ENCODE measurements around the gene SRGAP3. TPM values are rescaled to one million over a fixed set of nuclear protein-coding genes. Genes with fewer than 3 reads are reported as not detected.

Gene SRGAP3
- total and polyA plus RNA-seq, 2 experiments from 2014 or later, result 6.0 to 15.7 TPM

GRCh38 chr3:8997151-8997550 lies 252.3 kb downstream of the SRGAP3 start:
- H3K4me1 ChIP-seq (ENCODE audit: low read depth), result no peaks in the 10 kb centered on the region
- no peak overlapping the region for H3K27ac ChIP-seq
- no peaks in the 10 kb centered on the region for H3K27me3 ChIP-seq
- no peak overlapping the region for H3K4me3 ChIP-seq
- no peaks in the 10 kb centered on the region for H3K36me3 ChIP-seq
- DNase-seq (ENCODE audit: low read depth in 1 of 2, low spot score in 1 of 2), result no peak
- H3K9me3 ChIP-seq (ENCODE audit: low read depth), result no peaks in the 10 kb centered on the region
- TF ChIP-seq CTCF (IDR thresholded peaks at IDR 0.05; ENCODE audit: low read depth, low read length), result no peak

DNA sequence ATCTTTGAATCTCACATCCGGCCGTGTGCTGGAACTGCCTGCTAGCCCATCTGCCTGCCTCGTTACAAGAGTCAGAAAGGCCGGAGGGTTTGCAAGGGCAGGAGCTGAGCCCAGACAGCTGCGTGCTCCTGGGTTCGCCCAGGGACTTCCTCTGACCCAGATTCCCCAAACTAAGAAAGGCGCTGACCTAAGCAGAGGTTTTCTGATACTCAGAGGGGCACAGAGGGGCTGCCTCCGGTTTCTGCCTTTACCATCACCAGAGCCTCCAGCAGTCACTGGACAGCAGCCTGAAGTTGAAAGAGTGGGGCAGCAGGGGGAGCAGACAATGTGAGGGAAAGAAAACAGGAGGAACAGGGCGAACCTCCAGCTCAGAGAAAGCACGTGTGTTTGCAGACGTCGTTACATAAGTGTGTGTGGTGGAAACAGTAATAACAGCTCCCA lies 252.7 kb downstream of the SRGAP3 start:
- DNase-seq (ENCODE audit: low read depth in 1 of 2, low spot score in 1 of 2), result peak; percentile 46 to 67
- Histone ChIP-seq H3K27ac (no peak overlapping the region), H3K4me1 (ENCODE audit: low read depth) (no peaks in the 10 kb centered on the region), H3K36me3 (no peaks in the 10 kb centered on the region), H3K27me3 (no peaks in the 10 kb centered on the region), H3K9me3 (ENCODE audit: low read depth) (no peaks in the 10 kb centered on the region), H3K4me3 (no peak overlapping the region)
- peak; percentile 53 for TF ChIP-seq CTCF (IDR thresholded peaks at IDR 0.05; ENCODE audit: low read depth, low read length)

- H3K4me1 ChIP-seq (ENCODE audit: low read depth), result no peaks in the 10 kb centered on the region
- H3K4me3 ChIP-seq, result no peak overlapping the region
- DNase-seq (ENCODE audit: low read depth in 1 of 2, low spot score in 1 of 2), result no peak
- H3K27me3 ChIP-seq, result no peaks in the 10 kb centered on the region
- H3K9me3 ChIP-seq (ENCODE audit: low read depth), result no peaks in the 10 kb centered on the region
- no peak for TF ChIP-seq CTCF (IDR thresholded peaks at IDR 0.05; ENCODE audit: low read depth, low read length)
- no peak overlapping the region for H3K27ac ChIP-seq
- H3K36me3 ChIP-seq, result no peaks in the 10 kb centered on the region
Measured at GRCh38 chr3:8996216-8996615, 253.2 kb downstream of the SRGAP3 start.

GRCh38 chr3:8994226-8994625 lies 255.2 kb downstream of the SRGAP3 start:
- TF ChIP-seq CTCF (IDR thresholded peaks at IDR 0.05; ENCODE audit: low read depth, low read length), result no peak
- H3K27ac ChIP-seq, result no peak overlapping the region
- H3K27me3 ChIP-seq, result no peaks in the 10 kb centered on the region
- H3K36me3 ChIP-seq, result no peaks in the 10 kb centered on the region
- H3K4me3 ChIP-seq, result no peak overlapping the region
- H3K9me3 ChIP-seq (ENCODE audit: low read depth), result no peaks in the 10 kb centered on the region
- no peak for DNase-seq (ENCODE audit: low read depth in 1 of 2, low spot score in 1 of 2)
- H3K4me1 ChIP-seq (ENCODE audit: low read depth), result peaks cover 2% of the 10 kb centered on the region

DNA sequence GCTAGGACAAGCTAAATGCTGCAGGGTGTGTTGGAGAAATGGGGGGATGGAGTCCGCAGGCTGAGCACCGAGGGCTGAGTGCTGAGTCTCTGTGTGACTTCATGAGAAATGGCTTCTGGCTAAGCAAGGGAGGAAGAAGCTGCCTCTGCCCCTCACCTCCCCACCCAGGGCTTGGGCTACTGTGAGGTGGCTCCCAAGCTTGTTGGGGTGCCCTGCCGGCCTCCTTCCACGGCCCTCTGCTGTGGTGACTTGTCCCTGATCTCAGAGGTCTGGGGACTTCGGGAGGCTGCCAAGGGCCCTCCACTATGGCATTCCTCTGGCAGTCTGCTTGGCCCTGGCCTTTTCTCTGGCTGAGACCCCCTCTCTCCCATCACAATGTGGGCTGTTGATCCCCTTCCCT lies 256.1 kb downstream of the SRGAP3 start:
- no peaks in the 10 kb centered on the region for H3K9me3 ChIP-seq (ENCODE audit: low read depth)
- no peak for DNase-seq (ENCODE audit: low read depth in 1 of 2, low spot score in 1 of 2)
- H3K4me1 ChIP-seq (ENCODE audit: low read depth), result peaks cover 11% of the 10 kb centered on the region
- no peak overlapping the region for H3K4me3 ChIP-seq
- no peak for TF ChIP-seq CTCF (IDR thresholded peaks at IDR 0.05; ENCODE audit: low read depth, low read length)
- H3K27ac ChIP-seq, result no peak overlapping the region
- H3K36me3 ChIP-seq, result no peaks in the 10 kb centered on the region
- no peaks in the 10 kb centered on the region for H3K27me3 ChIP-seq

GRCh38 chr3:8992854-8993253 lies 256.6 kb downstream of the SRGAP3 start:
- no peaks in the 10 kb centered on the region for H3K9me3 ChIP-seq (ENCODE audit: low read depth)
- no peaks in the 10 kb centered on the region for H3K27me3 ChIP-seq
- H3K36me3 ChIP-seq, result no peaks in the 10 kb centered on the region
- no peak overlapping the region for H3K4me3 ChIP-seq
- no peak overlapping the region for H3K27ac ChIP-seq
- no peak for TF ChIP-seq CTCF (IDR thresholded peaks at IDR 0.05; ENCODE audit: low read depth, low read length)
- DNase-seq (ENCODE audit: low read depth in 1 of 2, low spot score in 1 of 2), result no peak
- peaks cover 14% of the 10 kb centered on the region for H3K4me1 ChIP-seq (ENCODE audit: low read depth)
